RWPE2 (cell line): ENCODE data around the gene TACC2.

ENCODE experiments used
- ATAC-seq: fragments of 200-7000 bp; cut with Tn5 transposase; 3 replicates; pipeline ENCODE4 v1.9.1; 2021; ENCODE audit warnings: low read depth
- DNase-seq: peaks from one replicate; pipeline ENCODE4 v3.0.0-alpha.2; 2020; ENCODE audit warnings: low spot score
- H3K27ac ChIP-seq: fragments of 450-650 bp; 2 replicates; pipeline ENCODE4 v1.5.1; 2017; ENCODE audit warnings: mild to moderate bottlenecking; ENCODE audit not compliant: poor library complexity, severe bottlenecking
- H3K27me3 ChIP-seq: fragments of 250-450 bp; sonication (Bioruptor Pico); 2 replicates; pipeline ENCODE4 v1.5.1; 2021; ENCODE audit warnings: mild to moderate bottlenecking, moderate library complexity; ENCODE audit not compliant: insufficient read depth, poor library complexity, severe bottlenecking
- H3K36me3 ChIP-seq: fragments of 250-450 bp; sonication (Bioruptor Pico); 2 replicates; pipeline ENCODE4 v1.5.1; 2020; ENCODE audit warnings: low read depth, mild to moderate bottlenecking, moderate library complexity
- H3K4me1 ChIP-seq: fragments of 250-450 bp; sonication (Bioruptor Pico); 2 replicates; pipeline ENCODE4 v1.5.1; 2021; ENCODE audit warnings: mild to moderate bottlenecking, moderate library complexity; ENCODE audit not compliant: insufficient read depth, poor library complexity, severe bottlenecking
- H3K4me3 ChIP-seq: fragments of 250-450 bp; sonication (Bioruptor Pico); 2 replicates; pipeline ENCODE4 v1.5.1; 2021; ENCODE audit warnings: mild to moderate bottlenecking, moderate library complexity; ENCODE audit not compliant: severe bottlenecking
- H3K9me3 ChIP-seq: fragments of 250-450 bp; sonication (Bioruptor Pico); 2 replicates; pipeline ENCODE4 v1.5.1; 2021; ENCODE audit warnings: mild to moderate bottlenecking, moderate library complexity; ENCODE audit not compliant: severe bottlenecking
- TF ChIP-seq, protein P1 (sequence below): fragments of 450-650 bp; IDR thresholded peaks from one replicate; pipeline ENCODE4 v1.5.1; 2017; ENCODE audit warnings: mild to moderate bottlenecking, moderate library complexity; ENCODE audit not compliant: poor library complexity, severe bottlenecking

Gene TACC2

DNA sequence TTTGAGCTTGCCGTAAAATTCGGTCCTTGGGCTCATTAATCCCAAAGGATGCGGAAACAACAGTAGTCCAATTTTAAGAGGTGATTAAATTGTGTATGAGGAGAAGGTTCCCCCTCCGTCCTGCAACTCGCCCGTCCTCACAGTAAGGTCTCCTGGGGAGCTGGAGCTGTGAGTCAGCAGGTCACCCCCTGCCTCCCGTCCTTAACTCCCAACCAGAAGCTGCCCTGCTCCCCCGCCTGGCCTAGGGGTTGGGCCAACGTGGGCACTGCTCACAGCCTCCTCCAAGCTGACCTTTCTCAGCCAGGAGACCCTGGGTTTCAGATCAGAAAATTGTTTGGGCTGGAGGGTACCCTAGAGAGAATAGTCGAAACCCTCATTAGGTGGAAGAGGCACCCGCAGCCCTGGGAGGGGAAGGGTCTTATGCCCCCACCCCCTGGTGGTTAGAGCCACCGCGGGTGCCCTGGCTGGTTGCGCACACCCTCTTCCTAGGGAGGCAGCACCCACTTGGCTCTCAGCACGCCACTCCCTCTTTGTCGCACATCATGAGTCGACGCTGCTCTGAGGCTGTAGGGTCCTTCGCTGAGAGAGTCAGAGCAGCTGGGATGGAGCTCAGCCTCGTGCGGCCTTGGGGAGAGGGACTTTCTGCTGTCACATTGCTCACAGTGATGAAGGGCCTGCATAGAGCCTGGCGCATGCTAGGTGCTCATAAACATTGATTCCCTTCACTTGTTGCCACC is 131.2 kb downstream of the TACC2 start:
- Histone ChIP-seq H3K4me3 (no peak overlapping the region), H3K27me3 (no peaks in the 10 kb centered on the region), H3K9me3 (no peaks in the 10 kb centered on the region), H3K27ac (peak overlapping the region; percentile 85), H3K4me1 (peaks cover 24% of the 10 kb centered on the region), H3K36me3 (peaks cover 4% of the 10 kb centered on the region; the same call in 1 of the 2 replicates)
- ATAC-seq, result no peak
- TF ChIP-seq, protein P1, sequence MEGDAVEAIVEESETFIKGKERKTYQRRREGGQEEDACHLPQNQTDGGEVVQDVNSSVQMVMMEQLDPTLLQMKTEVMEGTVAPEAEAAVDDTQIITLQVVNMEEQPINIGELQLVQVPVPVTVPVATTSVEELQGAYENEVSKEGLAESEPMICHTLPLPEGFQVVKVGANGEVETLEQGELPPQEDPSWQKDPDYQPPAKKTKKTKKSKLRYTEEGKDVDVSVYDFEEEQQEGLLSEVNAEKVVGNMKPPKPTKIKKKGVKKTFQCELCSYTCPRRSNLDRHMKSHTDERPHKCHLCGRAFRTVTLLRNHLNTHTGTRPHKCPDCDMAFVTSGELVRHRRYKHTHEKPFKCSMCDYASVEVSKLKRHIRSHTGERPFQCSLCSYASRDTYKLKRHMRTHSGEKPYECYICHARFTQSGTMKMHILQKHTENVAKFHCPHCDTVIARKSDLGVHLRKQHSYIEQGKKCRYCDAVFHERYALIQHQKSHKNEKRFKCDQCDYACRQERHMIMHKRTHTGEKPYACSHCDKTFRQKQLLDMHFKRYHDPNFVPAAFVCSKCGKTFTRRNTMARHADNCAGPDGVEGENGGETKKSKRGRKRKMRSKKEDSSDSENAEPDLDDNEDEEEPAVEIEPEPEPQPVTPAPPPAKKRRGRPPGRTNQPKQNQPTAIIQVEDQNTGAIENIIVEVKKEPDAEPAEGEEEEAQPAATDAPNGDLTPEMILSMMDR, result no peak
- DNase-seq, result no peak

DNA sequence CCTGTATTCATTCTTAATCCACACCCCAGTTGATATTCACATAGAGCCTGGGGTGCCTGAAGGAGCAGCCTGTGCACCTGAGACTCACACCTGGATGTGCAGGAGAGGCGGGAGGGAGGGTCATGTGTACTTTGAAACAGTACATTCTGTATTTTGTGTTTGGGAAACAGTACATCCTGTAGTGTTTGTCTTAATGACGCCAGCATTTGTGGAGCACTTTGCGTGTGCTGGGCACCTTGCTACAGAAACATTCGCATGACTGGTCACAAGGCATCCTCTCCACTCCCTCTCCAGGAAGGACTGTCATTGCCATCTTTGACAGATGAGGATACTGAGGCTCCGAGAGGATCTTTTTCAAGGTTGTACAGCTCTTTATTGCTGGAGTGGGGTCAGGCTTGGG is 132.1 kb downstream of the TACC2 start:
- Histone ChIP-seq H3K4me3 (no peak overlapping the region), H3K4me1 (peaks cover 16% of the 10 kb centered on the region), H3K9me3 (no peaks in the 10 kb centered on the region), H3K36me3 (peaks cover 4% of the 10 kb centered on the region; the same call in 1 of the 2 replicates), H3K27ac (peak overlapping the region; percentile 85), H3K27me3 (no peaks in the 10 kb centered on the region)
- DNase-seq, result no peak
- peak; percentile 69 for ATAC-seq
- TF ChIP-seq, protein P1, result no peak

DNA sequence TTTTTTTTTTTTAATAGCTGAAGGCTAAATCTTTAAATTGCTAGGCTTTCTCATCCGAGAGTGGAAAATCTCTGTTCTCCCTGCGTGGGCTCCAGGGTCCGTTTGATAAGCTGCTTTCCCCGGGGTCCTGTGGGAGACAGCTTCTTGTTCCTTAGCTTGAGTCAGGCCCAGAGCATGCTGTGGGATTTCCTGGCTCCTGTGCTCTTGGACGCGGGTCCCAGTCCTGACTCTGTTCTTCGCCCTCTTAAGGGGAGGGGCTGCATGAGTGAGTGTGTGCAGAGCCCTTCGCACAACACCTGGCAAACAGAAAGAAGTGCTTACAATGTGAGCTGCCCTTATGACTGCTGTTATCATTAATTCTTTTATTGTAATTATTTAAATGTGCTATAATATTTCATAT is 133.5 kb downstream of the TACC2 start:
- H3K27ac ChIP-seq, result peak overlapping the region; percentile 85
- H3K27me3 ChIP-seq, result no peaks in the 10 kb centered on the region
- H3K9me3 ChIP-seq, result no peaks in the 10 kb centered on the region
- ATAC-seq (no peak), DNase-seq (no peak)
- no peak overlapping the region for H3K4me3 ChIP-seq
- peaks cover 22% of the 10 kb centered on the region for H3K4me1 ChIP-seq
- H3K36me3 ChIP-seq, result peaks cover 4% of the 10 kb centered on the region
- TF ChIP-seq, protein P1, result no peak

DNA sequence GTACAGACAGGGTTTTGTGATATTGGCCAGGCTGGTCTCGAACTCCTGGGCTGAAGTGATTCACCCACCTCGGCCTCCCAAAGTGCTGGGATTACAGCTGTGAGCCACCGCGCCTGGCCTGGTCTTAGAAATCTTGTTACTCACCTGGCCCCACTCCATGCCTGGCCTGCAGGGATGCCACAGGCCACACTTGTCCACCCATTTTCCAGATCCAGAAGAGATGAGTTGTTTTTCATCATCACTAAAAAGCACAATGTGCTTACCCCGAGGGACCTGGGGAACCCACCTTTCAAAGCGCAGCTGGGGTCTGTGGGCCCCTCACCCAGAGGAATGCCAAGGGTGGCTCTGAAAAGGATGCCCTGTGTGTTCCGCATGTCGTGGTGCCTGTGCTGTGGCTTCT is 134.2 kb downstream of the TACC2 start:
- ATAC-seq, result no peak

More for the DNA sequence above, 134.2 kb downstream of the TACC2 start:
- Histone ChIP-seq H3K4me3 (no peak overlapping the region), H3K4me1 (peaks cover 29% of the 10 kb centered on the region), H3K27me3 (no peaks in the 10 kb centered on the region), H3K9me3 (no peaks in the 10 kb centered on the region), H3K36me3 (peaks cover 10% of the 10 kb centered on the region), H3K27ac (no peak overlapping the region)
- no peak for DNase-seq
- TF ChIP-seq, protein P1, result no peak
